ENCODE data around the gene DPH2. TPM values are rescaled to one million over a fixed set of nuclear protein-coding genes. Genes with fewer than 3 reads are reported as not detected.

DPH2 gene
- total RNA-seq, 2 donors from 2014 or later: 37.4 to 93.8 TPM

GRCh38 chr1:43949678-43950077, 20.1 kb upstream of the DPH2 start:
- Mint-ChIP-seq H3K27me3 (no peaks in the 10 kb centered on the region), H3K4me3 (no peak overlapping the region), H3K36me3 (peaks cover 7% of the 10 kb centered on the region), H3K9me3 (no peaks in the 10 kb centered on the region), H3K4me1 (ENCODE audit: low read depth in 2 of 2) (peaks cover 29 to 35% of the 10 kb centered on the region in 2 donors), H3K27ac (no peak overlapping the region)
- DNase-seq (ENCODE audit: low spot score) (no peak), ATAC-seq (no peak)

DNA sequence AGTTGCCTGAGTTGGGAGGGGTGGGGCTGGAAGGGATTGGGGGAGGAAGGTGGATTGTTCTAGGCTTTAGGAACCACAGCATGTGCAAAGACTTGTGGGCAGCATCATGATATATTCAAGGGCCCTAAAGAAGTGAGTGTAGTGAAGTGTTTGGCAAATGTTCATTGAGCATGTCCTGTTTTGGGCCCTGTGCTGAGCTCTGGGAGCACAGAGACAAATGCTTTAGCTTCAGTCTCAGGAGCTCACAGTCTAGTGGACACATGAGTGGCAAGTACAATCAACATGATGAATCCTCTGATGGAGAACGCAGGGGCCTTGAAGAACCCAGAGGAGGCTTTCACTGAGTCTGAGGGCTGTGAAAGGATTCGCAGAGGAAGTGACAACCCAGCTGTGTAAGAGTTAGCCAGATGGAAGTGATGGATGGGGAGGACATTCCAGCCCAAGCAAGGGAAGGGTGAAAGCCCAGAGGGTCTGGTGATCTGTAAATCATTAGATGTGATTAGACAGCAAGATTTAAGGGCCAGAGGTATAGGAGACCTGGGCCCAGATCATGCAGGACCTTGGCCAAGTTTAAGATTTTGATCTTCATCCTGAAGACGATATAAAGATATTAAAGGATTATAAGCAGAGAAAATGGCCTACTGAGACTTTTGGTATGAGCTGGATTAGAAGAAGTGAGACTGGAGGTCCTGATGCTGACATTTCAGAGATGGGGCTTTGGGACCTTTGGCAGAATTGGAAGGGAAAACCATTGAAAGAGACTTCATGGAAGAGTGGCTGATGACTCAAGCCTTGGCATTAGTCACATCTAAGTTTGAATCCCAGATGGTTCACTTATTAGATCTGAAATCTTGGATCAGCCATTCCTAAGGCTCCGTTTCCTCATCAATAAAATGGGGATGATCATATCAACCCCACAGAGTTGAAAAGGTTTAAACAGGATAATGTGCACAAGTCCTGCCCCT, 18.5 kb upstream of the DPH2 start:
- Mint-ChIP-seq H3K27ac (peak overlapping the region in 1 of 2 donors; percentile 30), H3K36me3 (peaks cover 7% of the 10 kb centered on the region), H3K4me3 (no peak overlapping the region), H3K9me3 (no peaks in the 10 kb centered on the region), H3K4me1 (ENCODE audit: low read depth in 2 of 2) (peaks cover 19 to 22% of the 10 kb centered on the region in 2 donors), H3K27me3 (no peaks in the 10 kb centered on the region)
- no peak for DNase-seq (ENCODE audit: low spot score)
- ATAC-seq: no peak

DNA sequence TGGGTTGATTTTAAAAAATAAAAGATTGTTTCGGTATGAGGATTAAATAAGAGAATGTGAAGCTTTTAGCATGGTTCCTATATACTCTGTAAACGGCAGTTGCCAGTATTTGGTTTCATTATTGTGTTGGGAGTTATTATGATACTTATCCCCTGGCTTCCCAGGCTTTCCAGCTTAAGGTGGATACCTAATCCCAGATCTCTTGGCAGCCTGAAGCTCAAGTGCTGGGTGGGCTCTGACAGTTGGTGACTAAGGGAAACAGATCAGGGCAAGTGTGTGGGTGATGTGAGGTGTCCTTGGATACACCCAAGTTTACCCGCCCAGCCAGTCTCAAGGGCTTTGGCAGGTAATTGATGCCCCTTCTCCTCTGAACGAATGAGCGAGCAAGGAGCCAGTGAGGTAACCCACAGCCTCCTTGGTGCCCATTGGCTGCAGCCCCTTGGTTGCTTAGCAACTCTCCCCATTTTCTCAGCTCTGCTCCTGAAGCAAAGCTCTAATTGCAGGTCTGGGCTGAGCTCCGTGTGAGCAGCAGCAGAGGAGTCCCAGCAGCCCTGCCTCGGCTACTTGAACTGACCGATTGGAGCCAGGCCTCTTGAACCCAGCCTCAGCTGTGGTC, 17.0 kb upstream of the DPH2 start:
- Mint-ChIP-seq H3K27me3 (no peaks in the 10 kb centered on the region), H3K27ac (no peak overlapping the region), H3K4me1 (ENCODE audit: low read depth in 2 of 2) (peaks cover 18 to 21% of the 10 kb centered on the region in 2 donors), H3K4me3 (no peak overlapping the region), H3K36me3 (peaks cover 7% of the 10 kb centered on the region), H3K9me3 (no peaks in the 10 kb centered on the region)
- no peak for DNase-seq (ENCODE audit: low spot score)
- no peak for ATAC-seq

DNA sequence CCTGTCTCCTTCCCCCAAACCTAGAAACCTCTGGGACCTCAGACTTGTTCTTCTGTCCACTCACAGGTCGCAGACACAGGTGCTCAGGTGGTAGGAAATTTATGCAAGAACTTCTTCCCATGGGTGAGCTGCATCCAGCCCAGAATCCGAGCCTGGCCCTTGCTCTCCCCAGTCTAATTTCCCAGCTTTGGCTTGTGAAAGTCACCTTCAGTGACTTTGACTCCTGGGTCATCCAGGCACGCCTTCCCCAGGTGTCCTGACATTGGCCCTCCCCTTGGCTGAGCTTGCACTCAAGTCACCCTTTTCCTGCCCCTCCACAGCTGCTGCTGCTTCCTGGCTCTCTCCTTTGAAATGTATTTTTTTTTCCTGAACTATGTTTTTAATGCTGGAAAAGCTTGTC, 16.4 kb upstream of the DPH2 start:
- Mint-ChIP-seq H3K27ac (no peak overlapping the region), H3K4me3 (no peak overlapping the region), H3K9me3 (no peaks in the 10 kb centered on the region), H3K27me3 (no peaks in the 10 kb centered on the region), H3K4me1 (ENCODE audit: low read depth in 2 of 2) (peaks cover 15 to 17% of the 10 kb centered on the region in 2 donors), H3K36me3 (peaks cover 7% of the 10 kb centered on the region)
- DNase-seq (ENCODE audit: low spot score): no peak
- ATAC-seq: no peak

GRCh38 chr1:43954036-43954435, 15.8 kb upstream of the DPH2 start:
- H3K36me3 Mint-ChIP-seq: peaks cover 9% of the 10 kb centered on the region
- H3K27me3 Mint-ChIP-seq: no peaks in the 10 kb centered on the region
- ATAC-seq (no peak), DNase-seq (ENCODE audit: low spot score) (no peak)
- no peak overlapping the region for H3K27ac Mint-ChIP-seq
- peaks cover 13 to 14% of the 10 kb centered on the region in 2 donors for H3K4me1 Mint-ChIP-seq (ENCODE audit: low read depth in 2 of 2)
- no peaks in the 10 kb centered on the region for H3K9me3 Mint-ChIP-seq
- H3K4me3 Mint-ChIP-seq: no peak overlapping the region

DNA sequence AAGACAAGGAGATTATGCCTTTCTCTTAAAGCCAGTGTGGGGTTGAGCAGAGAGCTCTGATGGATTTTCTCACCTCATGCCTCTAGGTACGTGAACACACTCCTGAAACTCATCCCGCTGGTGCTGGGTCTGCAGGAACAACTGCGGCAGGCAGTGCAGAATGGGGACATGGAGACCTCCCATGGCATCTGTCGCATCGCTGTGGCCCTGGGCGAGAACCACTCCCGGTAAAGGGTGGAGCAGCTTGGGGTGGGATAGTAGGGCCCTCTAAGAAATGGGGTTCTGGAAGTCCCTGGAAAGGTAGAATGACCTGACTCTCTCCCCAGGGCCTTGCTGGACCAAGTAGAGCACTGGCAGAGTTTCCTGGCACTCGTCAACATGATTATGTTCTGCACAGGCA, 13.6 kb upstream of the DPH2 start:
- DNase-seq (ENCODE audit: low spot score) (no peak), ATAC-seq (no peak)
- Mint-ChIP-seq H3K36me3 (peaks cover 4% of the 10 kb centered on the region), H3K27ac (no peak overlapping the region), H3K4me3 (no peak overlapping the region), H3K9me3 (no peaks in the 10 kb centered on the region), H3K4me1 (ENCODE audit: low read depth in 2 of 2) (peaks cover 3 to 4% of the 10 kb centered on the region in 2 donors), H3K27me3 (no peaks in the 10 kb centered on the region)

- no peak for ATAC-seq
- no peak overlapping the region for H3K27ac Mint-ChIP-seq
Measured at GRCh38 chr1:43957407-43958040, 12.3 kb upstream of the DPH2 start.

DNA sequence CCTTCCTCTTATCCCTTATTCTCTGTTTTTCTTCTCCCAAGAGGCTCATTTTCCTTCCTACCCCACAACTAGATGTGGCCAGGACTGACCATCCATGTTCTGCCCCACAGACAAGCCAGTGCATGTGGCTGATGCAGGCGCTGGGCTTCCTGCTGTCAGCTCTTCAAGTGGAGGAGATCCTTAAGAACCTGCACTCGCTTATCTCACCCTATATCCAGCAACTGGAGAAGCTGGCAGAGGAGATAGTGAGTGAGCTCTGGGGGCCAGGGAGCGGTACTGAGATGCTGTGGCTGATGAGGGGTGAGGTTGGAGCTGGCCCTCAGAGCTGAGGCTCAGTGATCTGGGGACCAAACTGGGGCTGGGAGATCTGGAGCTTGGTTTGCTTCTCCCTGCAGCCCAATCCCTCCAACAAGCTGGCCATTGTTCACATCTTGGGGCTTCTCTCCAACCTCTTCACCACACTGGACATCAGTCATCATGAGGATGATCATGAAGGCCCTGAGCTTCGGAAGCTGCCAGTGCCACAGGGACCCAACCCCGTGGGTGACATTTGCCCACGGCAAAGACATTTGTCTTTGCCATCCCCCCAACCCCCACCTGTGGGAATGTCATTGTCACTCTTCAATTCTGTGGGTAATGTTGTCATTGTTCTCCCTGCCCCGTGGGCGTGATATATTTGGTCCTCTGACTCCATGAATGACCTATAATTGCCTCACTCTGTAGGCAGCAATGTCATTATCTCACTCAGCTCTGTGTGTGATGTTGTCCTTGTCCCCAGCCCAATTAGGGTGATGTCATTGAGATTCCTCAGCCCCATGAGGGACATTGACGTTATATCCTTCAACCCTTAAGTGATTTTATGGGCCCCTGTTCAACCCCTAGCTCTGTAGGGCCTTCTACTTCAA, 11.2 kb upstream of the DPH2 start:
- Mint-ChIP-seq H3K9me3 (no peaks in the 10 kb centered on the region), H3K4me3 (no peak overlapping the region), H3K4me1 (ENCODE audit: low read depth in 2 of 2) (peaks cover 0 to 4% of the 10 kb centered on the region in 2 donors), H3K27ac (no peak overlapping the region), H3K27me3 (no peaks in the 10 kb centered on the region), H3K36me3 (peaks cover 10% of the 10 kb centered on the region)
- no peak for ATAC-seq
- no peak for DNase-seq (ENCODE audit: low spot score)

More at GRCh38 chr1:43957407-43958040, 12.3 kb upstream of the DPH2 start:
- no peaks in the 10 kb centered on the region for H3K9me3 Mint-ChIP-seq
- H3K4me3 Mint-ChIP-seq: no peak overlapping the region
- DNase-seq (ENCODE audit: low spot score): no peak
- peaks cover 8% of the 10 kb centered on the region for H3K36me3 Mint-ChIP-seq
- peaks cover 0 to 4% of the 10 kb centered on the region in 2 donors for H3K4me1 Mint-ChIP-seq (ENCODE audit: low read depth in 2 of 2)
- H3K27me3 Mint-ChIP-seq: no peaks in the 10 kb centered on the region

DNA sequence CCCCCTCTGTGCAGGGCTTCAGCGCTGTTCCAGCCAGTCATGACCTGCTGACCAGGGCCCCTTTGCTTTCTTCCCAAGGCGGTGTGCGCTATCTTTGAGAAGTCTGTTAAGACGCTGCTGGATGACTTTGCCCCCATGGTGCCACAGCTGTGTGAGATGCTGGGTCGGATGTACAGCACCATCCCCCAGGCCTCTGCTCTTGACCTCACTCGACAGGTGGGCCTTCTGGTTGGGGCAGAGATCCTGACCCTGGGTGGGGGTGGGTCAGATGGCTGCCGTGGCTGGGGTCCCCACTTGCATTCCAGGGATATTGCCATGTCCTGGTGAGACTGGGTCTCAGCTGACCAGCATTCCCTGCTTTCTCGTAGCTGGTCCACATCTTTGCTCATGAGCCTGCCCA, 9.0 kb upstream of the DPH2 start:
- Mint-ChIP-seq H3K36me3 (peaks cover 10% of the 10 kb centered on the region), H3K4me1 (ENCODE audit: low read depth in 2 of 2) (no peaks in the 10 kb centered on the region), H3K9me3 (no peaks in the 10 kb centered on the region), H3K27ac (no peak overlapping the region), H3K27me3 (no peaks in the 10 kb centered on the region), H3K4me3 (no peak overlapping the region)
- no peak for ATAC-seq
- DNase-seq (ENCODE audit: low spot score): no peak

- H3K4me1 Mint-ChIP-seq (ENCODE audit: low read depth in 2 of 2): no peaks in the 10 kb centered on the region
- ATAC-seq (no peak), DNase-seq (ENCODE audit: low spot score) (no peak)
- H3K9me3 Mint-ChIP-seq: no peaks in the 10 kb centered on the region
- peaks cover 10% of the 10 kb centered on the region for H3K36me3 Mint-ChIP-seq
- H3K27me3 Mint-ChIP-seq: no peaks in the 10 kb centered on the region
- H3K4me3 Mint-ChIP-seq: no peak overlapping the region
- no peak overlapping the region for H3K27ac Mint-ChIP-seq
Measured at GRCh38 chr1:43961692-43962091, 8.1 kb upstream of the DPH2 start.

GRCh38 chr1:43962324-43962723, 7.5 kb upstream of the DPH2 start:
- Mint-ChIP-seq H3K9me3 (no peaks in the 10 kb centered on the region), H3K4me1 (ENCODE audit: low read depth in 2 of 2) (no peaks in the 10 kb centered on the region), H3K4me3 (no peak overlapping the region), H3K27me3 (no peaks in the 10 kb centered on the region), H3K27ac (no peak overlapping the region), H3K36me3 (peaks cover 10% of the 10 kb centered on the region)
- ATAC-seq (no peak), DNase-seq (ENCODE audit: low spot score) (no peak)

DNA sequence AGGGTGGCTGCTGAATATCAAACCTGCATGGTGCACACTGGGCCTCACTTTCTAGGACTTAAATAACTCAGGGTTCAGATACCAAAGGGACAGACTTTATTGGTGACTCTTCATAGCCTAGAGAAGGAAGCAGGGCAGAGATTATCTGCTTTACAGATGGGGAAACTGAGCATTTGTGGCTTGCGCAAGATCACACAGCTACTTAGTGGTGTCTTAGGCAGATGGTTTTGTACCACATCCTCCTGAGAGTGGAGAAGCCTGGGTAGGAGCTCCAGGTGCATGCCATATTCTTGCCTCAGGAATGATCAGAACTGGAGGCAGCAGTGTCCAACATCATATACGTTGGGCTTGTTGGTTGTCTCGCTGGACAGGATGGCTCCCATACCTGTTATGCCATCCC, 6.8 kb upstream of the DPH2 start:
- no peaks in the 10 kb centered on the region for H3K27me3 Mint-ChIP-seq
- H3K4me3 Mint-ChIP-seq: no peak overlapping the region
- H3K4me1 Mint-ChIP-seq (ENCODE audit: low read depth in 2 of 2): peaks cover 0 to 2% of the 10 kb centered on the region in 2 donors
- ATAC-seq (no peak), DNase-seq (ENCODE audit: low spot score) (no peak)
- peaks cover 10% of the 10 kb centered on the region for H3K36me3 Mint-ChIP-seq
- H3K9me3 Mint-ChIP-seq: no peaks in the 10 kb centered on the region
- no peak overlapping the region for H3K27ac Mint-ChIP-seq

GRCh38 chr1:43963890-43964289, 5.9 kb upstream of the DPH2 start:
- no peaks in the 10 kb centered on the region for H3K27me3 Mint-ChIP-seq
- H3K4me3 Mint-ChIP-seq: no peak overlapping the region
- H3K27ac Mint-ChIP-seq: no peak overlapping the region
- peaks cover 9% of the 10 kb centered on the region for H3K36me3 Mint-ChIP-seq
- peaks cover 0 to 4% of the 10 kb centered on the region in 2 donors for H3K4me1 Mint-ChIP-seq (ENCODE audit: low read depth in 2 of 2)
- ATAC-seq: no peak
- DNase-seq (ENCODE audit: low spot score): no peak
- no peaks in the 10 kb centered on the region for H3K9me3 Mint-ChIP-seq

Measured in natural killer cell treated with Interleukin-12 subunit alpha and Interleukin-12 subunit beta and Interleukin-15 and Interleukin-18, amount 100 ng/mL, for 72 hours (primary cell).